ENCODE measurements around the gene KDM4C.

GRCh38 chr9:6921315-6921714 is 163.5 kb downstream of the KDM4C start:
- TF ChIP-seq CTCF (IDR thresholded peaks at IDR 0.05; ENCODE audit: borderline replicate concordance, extremely low read depth, low read length, poor library complexity, severe bottlenecking) = no peak
- no peak for TF ChIP-seq EZH2 (IDR thresholded peaks at IDR 0.05; ENCODE audit: borderline replicate concordance, low read depth, low read length, severe bottlenecking)

Data from DND-41 (cell line).